Fibroblast of villous mesenchyme (primary cell): ENCODE measurements around the gene SLF2. TPM values are rescaled to one million over a fixed set of nuclear protein-coding genes. Genes with fewer than 3 reads are reported as not detected.
A peak's percentile ranks its signal among the peaks of the same experiment; 100 is the strongest.

Source experiments
- DNase-seq: peaks from one replicate; pipeline ENCODE4 v3.0.0-alpha.2; 2010; ENCODE audit warnings: low read depth
- H3K4me3 ChIP-seq: 2 replicates; pipeline ENCODE4 v1.5.1; 2011; ENCODE audit warnings: low read depth, mild to moderate bottlenecking, low read length
- CTCF ChIP-seq: IDR thresholded peaks from 2 replicates; pipeline ENCODE4 v1.5.1; 2012; ENCODE audit warnings: low read depth, mild to moderate bottlenecking, low read length; ENCODE audit not compliant: insufficient read depth
- total RNA-seq: library from RNA; depleted of rRNA; stranded (reverse); fragments of >200 nt; gene quantifications from 2 replicates; pipeline ENCODE4 v1.2.3, GENCODE V29; 2012

SLF2 gene
- total RNA-seq, 1 donor: 55.7 TPM

- TF ChIP-seq CTCF: no peak
- H3K4me3 ChIP-seq: no peak overlapping the region
- DNase-seq: no peak
Measured at GRCh38 chr10:101003639-101004206, 91.0 kb downstream of the SLF2 start.

- no peak for TF ChIP-seq CTCF
- H3K4me3 ChIP-seq: no peak overlapping the region
- DNase-seq: no peak
Measured at GRCh38 chr10:101005361-101005760, 92.6 kb downstream of the SLF2 start.

GRCh38 chr10:101005869-101006567 lies 93.3 kb downstream of the SLF2 start:
- no peak for DNase-seq
- no peak for TF ChIP-seq CTCF
- H3K4me3 ChIP-seq: no peak overlapping the region

GRCh38 chr10:101006593-101007098 lies 93.9 kb downstream of the SLF2 start:
- DNase-seq: no peak
- TF ChIP-seq CTCF: no peak
- H3K4me3 ChIP-seq: no peak overlapping the region

- DNase-seq: peak; percentile 28
- TF ChIP-seq CTCF: no peak
- no peak overlapping the region for H3K4me3 ChIP-seq
Measured at GRCh38 chr10:101007099-101007711, 94.4 kb downstream of the SLF2 start.

- H3K4me3 ChIP-seq: no peak overlapping the region
- TF ChIP-seq CTCF: no peak
- DNase-seq: no peak
Measured at GRCh38 chr10:101007915-101008822, 95.4 kb downstream of the SLF2 start.
